Omental fat pad (tissue), 4 donors: Measurements from ENCODE around the gene SERAC1. TPM values are rescaled to one million over a fixed set of nuclear protein-coding genes. Genes with fewer than 3 reads are reported as not detected.

ENCODE experiments used
- ATAC-seq: fragments of 150-250 bp; one replicate; pipeline ENCODE4 v1.9.1; 2016; ENCODE audit warnings: mild to moderate bottlenecking, moderate library complexity; ENCODE audit not compliant: low FRiP score
- DNase-seq: peaks from one replicate; pipeline ENCODE4 v3.0.0-alpha.2; 2019; ENCODE audit warnings: low spot score
- CTCF ChIP-seq, 3 donors: fragments of 450-650 bp; IDR thresholded peaks; one replicate each; pipeline ENCODE4 v1.5.1; 2016 to 2017; ENCODE audit warnings: antibody characterized with exemption in 3 of 3, mild to moderate bottlenecking in 3 of 3, moderate library complexity in 2 of 3
- total RNA-seq, 4 donors: library from RNA; depleted of rRNA; stranded (reverse); fragments of >200 nt; gene quantifications; one replicate each; pipeline ENCODE4 v1.1.0, GENCODE V29; 2016

SERAC1 gene
- total RNA-seq, 4 donors from 2014 or later = 5.8 to 8.8 (median 7.4) TPM

GRCh38 chr6:158070513-158070912 lies 97.5 kb downstream of the SERAC1 start:
- no peak for TF ChIP-seq CTCF (IDR thresholded peaks at IDR 0.05)
- no peak for ATAC-seq
- no peak for DNase-seq

GRCh38 chr6:158069800-158070195 lies 98.3 kb downstream of the SERAC1 start:
- DNase-seq (no peak), ATAC-seq (no peak)
- no peak for TF ChIP-seq CTCF (IDR thresholded peaks at IDR 0.05)

GRCh38 chr6:158068893-158069799 lies 98.9 kb downstream of the SERAC1 start:
- ATAC-seq = peak; percentile 90
- DNase-seq = peak; percentile 54

DNA sequence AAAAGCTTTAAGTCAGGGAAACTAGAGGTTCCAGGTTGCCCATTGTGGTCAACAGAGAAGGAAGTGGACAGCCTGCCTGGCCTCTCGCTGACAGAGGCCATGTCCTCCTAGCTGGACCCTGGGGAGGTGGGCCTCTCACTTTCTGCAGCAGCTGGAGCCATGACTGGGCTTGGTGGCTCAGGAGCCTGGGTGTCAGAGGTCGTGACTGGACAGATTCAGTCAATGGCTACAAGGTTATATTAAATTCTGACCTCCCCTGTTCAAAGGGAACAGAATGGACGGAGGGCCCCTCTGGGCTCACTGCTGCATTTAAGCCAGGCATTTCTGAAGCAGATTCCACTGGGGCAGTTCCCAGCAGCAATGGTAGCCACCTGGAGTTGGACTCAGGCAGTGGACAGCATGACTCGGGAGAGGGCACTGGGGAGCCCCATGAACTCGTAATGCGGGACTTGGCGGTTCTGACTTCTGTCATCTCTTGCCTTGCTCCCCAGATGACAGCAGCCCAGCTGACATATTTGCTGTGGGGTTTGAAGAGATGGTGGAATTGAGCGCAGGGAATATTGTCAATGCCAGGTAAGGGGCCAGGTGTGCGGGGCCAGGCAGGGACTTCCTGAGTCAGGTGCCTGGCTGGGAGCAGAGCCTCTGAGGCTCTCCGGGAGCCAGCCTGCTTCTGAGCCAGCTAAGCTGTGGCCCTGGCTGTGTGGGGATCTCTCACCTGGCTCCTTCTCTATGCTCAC lies 99.7 kb downstream of the SERAC1 start:
- no peak for TF ChIP-seq CTCF (IDR thresholded peaks at IDR 0.05)
- ATAC-seq = no peak
- no peak for DNase-seq

More at GRCh38 chr6:158068893-158069799, 98.9 kb downstream of the SERAC1 start:
- no peak for TF ChIP-seq CTCF (IDR thresholded peaks at IDR 0.05)

DNA sequence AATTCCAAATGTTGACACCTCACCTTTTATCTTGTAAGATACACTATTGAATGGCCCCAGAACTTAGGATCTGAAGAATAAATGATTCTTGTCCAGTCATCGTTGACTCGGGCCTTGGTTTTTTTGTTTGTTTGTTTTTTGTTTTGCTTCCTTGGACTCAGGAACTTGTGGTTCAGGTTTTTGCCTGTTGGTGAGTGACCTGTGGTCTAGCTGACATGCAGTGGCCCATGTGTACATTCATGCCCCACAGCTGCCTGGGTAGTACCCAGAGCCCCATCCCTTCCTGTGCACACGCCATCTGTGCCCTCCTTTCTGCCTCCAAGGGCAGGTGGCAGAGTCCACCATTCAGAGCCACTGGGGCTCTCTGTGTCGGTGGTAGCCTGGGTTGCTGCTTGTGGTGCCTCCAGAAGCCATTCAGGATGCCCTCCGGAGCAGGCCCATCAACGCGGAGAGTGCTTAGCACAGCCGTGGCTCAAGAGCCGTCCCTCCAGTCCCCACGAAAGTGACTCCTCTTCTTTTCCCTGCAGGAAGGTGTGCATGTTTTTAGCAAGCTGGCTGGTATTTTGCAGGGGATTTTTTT lies 100.5 kb downstream of the SERAC1 start:
- TF ChIP-seq CTCF (IDR thresholded peaks at IDR 0.05) = no peak
- no peak for DNase-seq
- ATAC-seq = no peak

GRCh38 chr6:158066136-158066781 lies 101.8 kb downstream of the SERAC1 start:
- ATAC-seq (no peak), DNase-seq (no peak)
- no peak for TF ChIP-seq CTCF (IDR thresholded peaks at IDR 0.05)
